Kidney (tissue), 14 donors: ENCODE data around the gene SUGCT. TPM values are rescaled to one million over a fixed set of nuclear protein-coding genes. Genes with fewer than 3 reads are reported as not detected.
A peak's percentile ranks its signal among the peaks of the same experiment; 100 is the strongest.

Experiments
- DNase-seq, 5 donors: peaks; one replicate each; pipeline ENCODE4 v3.0.0-alpha.2; 2013 to 2020
- FAIRE-seq: peaks from 2 replicates; lab custom pipeline; 2012; peaks lifted over from hg19 to GRCh38; lab: Jason Lieb, UNC
- H3K27ac ChIP-seq, 2 donors: one replicate each; pipeline ENCODE4 v1.7.0; 2013; ENCODE audit warnings: low read depth in 2 of 2, low read length in 2 of 2, inconsistent platforms in 1 of 2
- H3K27me3 ChIP-seq: one replicate; pipeline ENCODE4 v1.7.1; 2013; ENCODE audit warnings: low read length, inconsistent platforms; ENCODE audit not compliant: control insufficient read depth, insufficient read depth
- H3K36me3 ChIP-seq, 3 donors: one replicate each; pipeline versions ENCODE4 v1.7.0 to v1.7.1; 2013; ENCODE audit warnings: low read length in 3 of 3, control low read depth in 1 of 3, inconsistent platforms in 1 of 3; ENCODE audit not compliant: insufficient read depth in 3 of 3, control insufficient read depth in 2 of 3
- H3K4me1 ChIP-seq, 3 donors: one replicate each; pipeline versions ENCODE4 v1.7.0 to v1.7.1; 2013; ENCODE audit warnings: low read length in 3 of 3, inconsistent platforms in 1 of 3, low read depth in 1 of 3; ENCODE audit not compliant: control insufficient read depth in 2 of 3, insufficient read depth in 2 of 3
- H3K4me3 ChIP-seq, 3 donors: one replicate each; pipeline versions ENCODE4 v1.7.0 to v1.8.1; 2013; ENCODE audit warnings: low read length in 3 of 3, control low read depth in 1 of 3, inconsistent platforms in 1 of 3
- H3K9ac ChIP-seq, 3 donors: one replicate each; pipeline versions ENCODE4 v1.7.0 to v1.7.1; 2013; ENCODE audit warnings: low read length in 3 of 3, control low read depth in 1 of 3, inconsistent platforms in 1 of 3
- H3K9me3 ChIP-seq, 3 donors: one replicate each; pipeline versions ENCODE4 v1.7.0 to v1.7.1; 2013; ENCODE audit warnings: low read length in 3 of 3, control low read depth in 1 of 3, inconsistent platforms in 1 of 3; ENCODE audit not compliant: control insufficient read depth in 2 of 3, insufficient read depth in 1 of 3
- CTCF ChIP-seq: IDR thresholded peaks from 3 replicates; pipeline ENCODE4 v1.5.1; 2012; ENCODE audit warnings: mild to moderate bottlenecking, moderate library complexity, borderline replicate concordance; ENCODE audit not compliant: insufficient read depth; ENCODE audit errors: extremely low read depth
- intact Hi-C: fragments of 100-400 bp; cut with DNase I; formaldehyde crosslinking; loops from one replicate; pipeline ENCODE4 v1.11.1; 2022
- polyA plus RNA-seq: library from polyadenylated mRNA; stranded (reverse); fragments of 350-450 nt; fragmentation: Illumina TruSeq; extraction: RNeasy Lipid Tissue Mini Kit (QIAGEN cat#74804); gene quantifications from one replicate; pipeline ENCODE4 v1.2.3, GENCODE V29; 2014; ENCODE audit warnings: low read depth, low replicate concordance; ENCODE audit not compliant: insufficient read depth
- total RNA-seq: library from RNA; stranded (reverse); fragmentation: NEBNext Ultra II Directional; extraction: Animal tissue kit (Norgen Biotek cat#: 25700); gene quantifications from one replicate; pipeline ENCODE4 v1.2.1, GENCODE V29; 2021
- donor health status: control.
- donor health status: control.
- donor health status: control.
- donor health status: control.
- donor health status: control.
- donor health status: DM: yes; HTN: yes; CAD: no.
- donor health status: Normal renal cell carcinoma (clear cell type).

Gene SUGCT
- total and polyA plus RNA-seq, 2 donors from 2014 or later: 7.6 to 45.1 TPM

GRCh38 chr7:40400525-40400924 is 265.7 kb downstream of the SUGCT start:
- intact Hi-C loops: no loop called here
- TF ChIP-seq CTCF: no peak
- Histone ChIP-seq H3K9me3 (no peaks in the 10 kb centered on the region), H3K27ac (no peak overlapping the region), H3K4me1 (peaks cover 0 to 2% (median 0%) of the 10 kb centered on the region in 3 donors), H3K36me3 (no peaks in the 10 kb centered on the region), H3K9ac (no peak overlapping the region), H3K27me3 (no peaks in the 10 kb centered on the region), H3K4me3 (no peak overlapping the region)
- no peak for FAIRE-seq
- DNase-seq: no peak

GRCh38 chr7:40401406-40401805 is 266.6 kb downstream of the SUGCT start:
- no peaks in the 10 kb centered on the region for H3K27me3 ChIP-seq
- no peak overlapping the region for H3K9ac ChIP-seq
- DNase-seq (peak in 2 of 5 donors; percentile 25 to 43), FAIRE-seq (no peak)
- no peak overlapping the region for H3K4me3 ChIP-seq
- H3K36me3 ChIP-seq: no peaks in the 10 kb centered on the region
- intact Hi-C loops: no loop called here
- H3K27ac ChIP-seq: no peak overlapping the region
- TF ChIP-seq CTCF: no peak
- H3K9me3 ChIP-seq: no peaks in the 10 kb centered on the region
- peaks cover 0 to 2% (median 0%) of the 10 kb centered on the region in 3 donors for H3K4me1 ChIP-seq

- intact Hi-C loops: no loop called here
Measured at GRCh38 chr7:40402661-40403060, 267.9 kb downstream of the SUGCT start.

More at GRCh38 chr7:40402661-40403060, 267.9 kb downstream of the SUGCT start:
- Histone ChIP-seq H3K27ac (no peak overlapping the region), H3K4me1 (peaks cover 0 to 2% (median 0%) of the 10 kb centered on the region in 3 donors), H3K27me3 (no peaks in the 10 kb centered on the region), H3K9ac (no peak overlapping the region), H3K36me3 (no peaks in the 10 kb centered on the region), H3K4me3 (no peak overlapping the region), H3K9me3 (no peaks in the 10 kb centered on the region)
- no peak for FAIRE-seq
- peak in 2 of 5 donors; percentile 33 to 42 for DNase-seq
- TF ChIP-seq CTCF: no peak
